HepG2 (cell line): ENCODE measurements around the gene PAK3. TPM values are rescaled to one million over a fixed set of nuclear protein-coding genes. Genes with fewer than 3 reads are reported as not detected.

ENCODE experiments used
- ATAC-seq: fragments of 200-7000 bp; cut with Tn5 transposase; 3 replicates; pipeline ENCODE4 v1.9.1; 2020; ENCODE audit warnings: mild to moderate bottlenecking, moderate library complexity
- BruUV-seq: library from RNA; stranded (reverse); fragments of 400-500 nt; replicated peaks from 2 replicates; lab custom pipeline; 2021; lab: Mats Ljungman, UMichigan
- CTCF ChIA-PET: fragments of 300-600 bp; formaldehyde crosslinking; extraction: SDS; loops from one replicate; lab custom pipeline; 2021; ENCODE audit warnings: low total read pairs, inconsistent platforms, low intra/inter-chr PET ratio; lab: Yijun Ruan, JAX
- POLR2A ChIA-PET: fragments of 350-600 bp; sonication (Branson Sonifier 250); formaldehyde crosslinking; loops from one replicate; lab custom pipeline; 2020; ENCODE audit warnings: antibody characterized with exemption, inconsistent platforms; lab: Yijun Ruan, JAX
- DNase-seq: peaks from one replicate; pipeline ENCODE4 v3.0.0-alpha.2; 2015; ENCODE audit warnings: low spot score
- FAIRE-seq: peaks from 3 replicates; lab custom pipeline; 2011; peaks lifted over from hg19 to GRCh38; lab: Jason Lieb, UNC
- H2AFZ ChIP-seq: one replicate; pipeline ENCODE4 v1.6.1; 2011; ENCODE audit warnings: low read length, inconsistent platforms
- H3K27ac ChIP-seq: fragments of 300-600 bp; 3 replicates; pipeline ENCODE4 v1.8.0; 2011; ENCODE audit warnings: mixed run types, mild to moderate bottlenecking, mixed read lengths, low read length, inconsistent platforms; ENCODE audit not compliant: insufficient read depth; ENCODE audit errors: extremely low read length
- H3K27me3 ChIP-seq, 2 experiments: fragments of 200-600 bp in 1 of 2; 2 replicates in 1 of 2; 3 replicates in 1 of 2; pipeline versions ENCODE4 v1.6.0 to v1.8.0; 2011; ENCODE audit warnings: low read length in 2 of 2, mild to moderate bottlenecking in 2 of 2, moderate library complexity in 2 of 2, inconsistent platforms in 1 of 2; ENCODE audit not compliant: insufficient read depth in 2 of 2, control insufficient read depth in 1 of 2
- H3K36me3 ChIP-seq, 2 experiments: fragments of 200-600 bp in 1 of 2; replicated peaks in 1 of 2; 2 replicates in 1 of 2; 3 replicates in 1 of 2; pipeline versions ENCODE4 v1.5.1 to v1.8.0; 2011; ENCODE audit warnings: low read length in 2 of 2, inconsistent platforms in 1 of 2; ENCODE audit not compliant: insufficient read depth in 2 of 2, control insufficient read depth in 1 of 2
- H3K4me1 ChIP-seq: 2 replicates; pipeline ENCODE4 v1.5.1; 2012; ENCODE audit warnings: low read length, inconsistent platforms; ENCODE audit not compliant: insufficient read depth
- H3K4me2 ChIP-seq: 2 replicates; pipeline ENCODE4 v1.6.0; 2011; ENCODE audit warnings: low read depth, low read length, inconsistent platforms
- H3K4me3 ChIP-seq, 3 experiments: fragments of 200-600 bp in 1 of 3; sonication (generic), shearing (Covaris generic) in 1 of 3; replicated peaks in 1 of 3; 2 replicates each; pipeline ENCODE4 v1.5.1; 2011 to 2016; ENCODE audit warnings: low read length in 3 of 3, inconsistent platforms in 2 of 3, low read depth in 2 of 3, mild to moderate bottlenecking in 2 of 3, control low read depth in 1 of 3, mixed read lengths in 1 of 3; ENCODE audit not compliant: insufficient read depth in 1 of 3
- H3K79me2 ChIP-seq: one replicate; pipeline ENCODE4 v1.6.1; 2011; ENCODE audit warnings: low read length, inconsistent platforms; ENCODE audit not compliant: insufficient read depth
- H3K9ac ChIP-seq: 2 replicates; pipeline ENCODE4 v1.6.0; 2011; ENCODE audit warnings: mild to moderate bottlenecking, low read depth, low read length, inconsistent platforms; ENCODE audit not compliant: insufficient read depth
- H3K9me3 ChIP-seq: 2 replicates; pipeline ENCODE4 v1.5.1; 2012; ENCODE audit warnings: mild to moderate bottlenecking, low read length
- H4K20me1 ChIP-seq: 2 replicates; pipeline ENCODE4 v1.6.0; 2011; ENCODE audit warnings: inconsistent platforms, mild to moderate bottlenecking, low read length, moderate library complexity; ENCODE audit not compliant: insufficient read depth
- ARHGAP35 ChIP-seq: sonication (generic); formaldehyde crosslinking; IDR thresholded peaks from 2 replicates; pipeline ENCODE4 v1.9.0; 2022; ENCODE audit warnings: mild to moderate bottlenecking, inconsistent platforms, moderate library complexity, missing genetic modification reagents, borderline replicate concordance
- ARID2 ChIP-seq: sonication (generic); formaldehyde crosslinking; IDR thresholded peaks from 2 replicates; pipeline ENCODE4 v1.8.1; 2022; ENCODE audit warnings: mild to moderate bottlenecking, missing genetic modification reagents, borderline replicate concordance
- CBX5 ChIP-seq: sonication (generic); formaldehyde crosslinking; IDR thresholded peaks from 2 replicates; pipeline ENCODE4 v1.4.0; 2020; ENCODE audit warnings: missing genetic modification reagents, borderline replicate concordance
- FOXC1 ChIP-seq: sonication (generic); formaldehyde crosslinking; IDR thresholded peaks from 2 replicates; pipeline ENCODE4 v1.8.0; 2022; ENCODE audit warnings: mild to moderate bottlenecking, missing genetic modification reagents, borderline replicate concordance
- GTF2F1 ChIP-seq: fragments of 150-350 bp; IDR thresholded peaks from 2 replicates; pipeline ENCODE4 v1.6.1; 2014; ENCODE audit warnings: low read length
- KMT2B ChIP-seq: IDR thresholded peaks from 2 replicates; pipeline ENCODE4 v1.6.1; 2016; ENCODE audit warnings: missing genetic modification reagents, missing compliant biosample characterization
- RAD51 ChIP-seq: fragments of 450-650 bp; IDR thresholded peaks from 2 replicates; pipeline ENCODE4 v1.6.1; 2016; ENCODE audit warnings: borderline replicate concordance
- REPIN1 ChIP-seq: sonication (generic); formaldehyde crosslinking; IDR thresholded peaks from 2 replicates; pipeline ENCODE4 v1.8.0; 2022; ENCODE audit warnings: missing genetic modification reagents, low read depth, mild to moderate bottlenecking, borderline replicate concordance
- SMAD9 ChIP-seq: sonication (generic); formaldehyde crosslinking; IDR thresholded peaks from 2 replicates; pipeline ENCODE4 v1.5.1; 2020; ENCODE audit warnings: mild to moderate bottlenecking, missing genetic modification reagents
- SNAPC2 ChIP-seq: sonication (generic); formaldehyde crosslinking; IDR thresholded peaks from 2 replicates; pipeline ENCODE4 v1.8.1; 2022; ENCODE audit warnings: mild to moderate bottlenecking, missing genetic modification reagents
- TCF7L2 ChIP-seq: IDR thresholded peaks from 2 replicates; pipeline ENCODE4 v1.6.1; 2011; ENCODE audit warnings: mild to moderate bottlenecking, low read depth, low read length, moderate library complexity
- TMF1 ChIP-seq: sonication (generic); formaldehyde crosslinking; IDR thresholded peaks from 2 replicates; pipeline ENCODE4 v1.8.1; 2022; ENCODE audit warnings: low read depth, missing genetic modification reagents
- XRCC5 ChIP-seq: fragments of 200-400 bp; formaldehyde crosslinking; optimal IDR thresholded peaks from 2 replicates; pipeline ENCODE3; 2017; ENCODE audit warnings: mild to moderate bottlenecking, low read length
- YY1 ChIP-seq: IDR thresholded peaks from 2 replicates; pipeline ENCODE4 v1.6.1; 2011; ENCODE audit warnings: low read length, low read depth, moderate library complexity, mild to moderate bottlenecking; ENCODE audit not compliant: insufficient read depth, insufficient replicate concordance
- ZC3H4 ChIP-seq: sonication (generic); formaldehyde crosslinking; IDR thresholded peaks from 2 replicates; pipeline ENCODE4 v1.4.0; 2020; ENCODE audit warnings: missing genetic modification reagents, borderline replicate concordance
- ZNF224 ChIP-seq: sonication (generic); formaldehyde crosslinking; IDR thresholded peaks from 2 replicates; pipeline ENCODE4 v1.5.0; 2020; ENCODE audit warnings: mild to moderate bottlenecking, missing genetic modification reagents
- ZNF572 ChIP-seq: sonication (generic); formaldehyde crosslinking; IDR thresholded peaks from 2 replicates; pipeline ENCODE4 v1.5.1; 2020; ENCODE audit warnings: mild to moderate bottlenecking, missing genetic modification reagents
- WGBS: methylation state at CpG from one replicate; pipeline ENCODE4 v1.1.6; 2017; ENCODE audit warnings: low lambda C conversion rate; 5-methylcytosine and 5-hydroxymethylcytosine counted together
- in situ Hi-C: cut with HindIII; loops from 2 replicates; pipeline ENCODE4 v1.10.0; 2017; ENCODE audit warnings: low pct_unique_long_range_greater_than_20kb; ENCODE audit not compliant: extremely low pct_ligation_motif_present
- intact Hi-C: fragments of 100-400 bp; cut with micrococcal nuclease; formaldehyde crosslinking; loops from one replicate; pipeline ENCODE4 v1.10.0; 2022; ENCODE audit not compliant: unreplicated experiment
- polyA plus RNA-seq, 8 experiments: library from polyadenylated mRNA; depleted of rRNA in 3 of 8; stranded (reverse) in 7 of 8; unstranded in 1 of 8; fragments of >200 nt; fragmentation: Illumina TruSeq in 4 of 8; extraction: Trizol in 4 of 8; gene quantifications; 2 replicates each; pipeline versions ENCODE4 v1.2.1 to v1.2.3, GENCODE V29; 2011 to 2016; ENCODE audit warnings: low read depth in 4 of 8, missing spikeins in 1 of 8, mixed read lengths in 1 of 8; ENCODE audit not compliant: insufficient read depth in 1 of 8
- total RNA-seq, 5 experiments: library from RNA; depleted of rRNA; stranded (reverse); fragments of >200 nt; fragmentation: Illumina TruSeq; extraction: Trizol; gene quantifications; 2 replicates each; pipeline ENCODE4 v1.2.3, GENCODE V29; 2016; ENCODE audit warnings: low read depth in 1 of 5
- TF ChIP-seq, protein P1 (sequence below): IDR thresholded peaks from 2 replicates; pipeline ENCODE4 v1.6.1; 2018; ENCODE audit warnings: missing genetic modification reagents
- TF ChIP-seq, protein P2 (sequence below): sonication (generic); formaldehyde crosslinking; IDR thresholded peaks from 2 replicates; pipeline ENCODE4 v1.8.1; 2023; ENCODE audit warnings: missing genetic modification reagents, mild to moderate bottlenecking, borderline replicate concordance
- TF ChIP-seq, protein P3 (sequence below): IDR thresholded peaks from 2 replicates; pipeline ENCODE4 v1.6.1; 2016; ENCODE audit warnings: control low read depth

The PAK3 gene
- total and polyA plus RNA-seq, 2 of the 13 experiments (the other 11 are each of a cell fraction or from before 2014, with no cell fraction given) = not detected

DNA sequence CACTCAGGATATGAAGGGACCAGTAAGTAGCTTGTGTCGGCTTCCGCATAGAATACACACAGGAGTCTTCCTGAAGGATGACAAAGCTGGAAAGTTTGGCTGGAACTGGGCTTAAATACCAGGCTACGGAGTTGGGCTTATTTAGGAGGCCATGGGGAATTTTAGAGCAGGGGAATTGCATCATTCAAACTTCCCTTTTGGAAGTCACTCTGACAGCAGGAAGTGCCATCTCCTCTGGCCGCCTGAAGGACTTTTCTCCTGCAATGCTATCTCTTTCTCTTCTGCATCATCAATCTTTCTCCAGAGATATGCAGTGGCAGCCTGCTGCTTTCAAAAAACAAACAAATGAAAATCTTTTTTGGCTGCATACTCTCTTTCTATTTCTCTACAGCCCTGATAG is 48.4 kb upstream of the PAK3 start:
- Histone ChIP-seq H3K27ac (no peak overlapping the region), H3K36me3 (no peaks in the 10 kb centered on the region), H3K9me3 (no peaks in the 10 kb centered on the region)
- no peak for FAIRE-seq
- CTCF ChIA-PET = no interaction called here
- no CpG with 5 or more reads among the region's 4 CpGs for WGBS
- POLR2A ChIA-PET = no interaction called here
- TF ChIP-seq FOXC1 (CRISPR knock-in tag) (no peak), ARID2 (CRISPR knock-in tag) (no peak), XRCC5 (no peak), SNAPC2 (CRISPR knock-in tag) (no peak), KMT2B (CRISPR knock-in tag) (no peak), ZC3H4 (CRISPR knock-in tag) (no peak), TMF1 (CRISPR knock-in tag) (no peak), GTF2F1 (no peak), YY1 (no peak), REPIN1 (no peak), CBX5 (no peak), RAD51 (no peak), ZNF572 (no peak), SMAD9 (CRISPR knock-in tag) (no peak), ARHGAP35 (CRISPR knock-in tag) (no peak), TCF7L2 (no peak), ZNF224 (no peak)
- TF ChIP-seq, protein P1, sequence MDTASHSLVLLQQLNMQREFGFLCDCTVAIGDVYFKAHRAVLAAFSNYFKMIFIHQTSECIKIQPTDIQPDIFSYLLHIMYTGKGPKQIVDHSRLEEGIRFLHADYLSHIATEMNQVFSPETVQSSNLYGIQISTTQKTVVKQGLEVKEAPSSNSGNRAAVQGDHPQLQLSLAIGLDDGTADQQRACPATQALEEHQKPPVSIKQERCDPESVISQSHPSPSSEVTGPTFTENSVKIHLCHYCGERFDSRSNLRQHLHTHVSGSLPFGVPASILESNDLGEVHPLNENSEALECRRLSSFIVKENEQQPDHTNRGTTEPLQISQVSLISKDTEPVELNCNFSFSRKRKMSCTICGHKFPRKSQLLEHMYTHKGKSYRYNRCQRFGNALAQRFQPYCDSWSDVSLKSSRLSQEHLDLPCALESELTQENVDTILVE (CRISPR knock-in tag) = no peak
- TF ChIP-seq, protein P2, sequence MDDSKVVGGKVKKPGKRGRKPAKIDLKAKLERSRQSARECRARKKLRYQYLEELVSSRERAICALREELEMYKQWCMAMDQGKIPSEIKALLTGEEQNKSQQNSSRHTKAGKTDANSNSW (CRISPR knock-in tag) = no peak
- TF ChIP-seq, protein P3, sequence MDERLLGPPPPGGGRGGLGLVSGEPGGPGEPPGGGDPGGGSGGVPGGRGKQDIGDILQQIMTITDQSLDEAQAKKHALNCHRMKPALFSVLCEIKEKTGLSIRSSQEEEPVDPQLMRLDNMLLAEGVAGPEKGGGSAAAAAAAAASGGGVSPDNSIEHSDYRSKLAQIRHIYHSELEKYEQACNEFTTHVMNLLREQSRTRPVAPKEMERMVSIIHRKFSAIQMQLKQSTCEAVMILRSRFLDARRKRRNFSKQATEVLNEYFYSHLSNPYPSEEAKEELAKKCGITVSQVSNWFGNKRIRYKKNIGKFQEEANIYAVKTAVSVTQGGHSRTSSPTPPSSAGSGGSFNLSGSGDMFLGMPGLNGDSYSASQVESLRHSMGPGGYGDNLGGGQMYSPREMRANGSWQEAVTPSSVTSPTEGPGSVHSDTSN (CRISPR knock-in tag) = no peak
- TF ChIP-seq, all 625 proteins: peak for 0
- intact Hi-C loops (no loop called here), in situ Hi-C loops (no loop called here)
- Histone ChIP-seq H3K4me3 (no peak overlapping the region), H3K4me2 (no peak overlapping the region), H3K4me1 (no peaks in the 10 kb centered on the region), H3K27me3 (no peaks in the 10 kb centered on the region), H3K79me2 (no peaks in the 10 kb centered on the region), H2AFZ (no peak overlapping the region), H3K9ac (no peak overlapping the region), H4K20me1 (no peaks in the 10 kb centered on the region)
- ATAC-seq = no peak
- DNase-seq = no peak
- BruUV-seq = no TSS peak
